ENCODE results near the gene RNASE7.

RNASE7 gene

DNA sequence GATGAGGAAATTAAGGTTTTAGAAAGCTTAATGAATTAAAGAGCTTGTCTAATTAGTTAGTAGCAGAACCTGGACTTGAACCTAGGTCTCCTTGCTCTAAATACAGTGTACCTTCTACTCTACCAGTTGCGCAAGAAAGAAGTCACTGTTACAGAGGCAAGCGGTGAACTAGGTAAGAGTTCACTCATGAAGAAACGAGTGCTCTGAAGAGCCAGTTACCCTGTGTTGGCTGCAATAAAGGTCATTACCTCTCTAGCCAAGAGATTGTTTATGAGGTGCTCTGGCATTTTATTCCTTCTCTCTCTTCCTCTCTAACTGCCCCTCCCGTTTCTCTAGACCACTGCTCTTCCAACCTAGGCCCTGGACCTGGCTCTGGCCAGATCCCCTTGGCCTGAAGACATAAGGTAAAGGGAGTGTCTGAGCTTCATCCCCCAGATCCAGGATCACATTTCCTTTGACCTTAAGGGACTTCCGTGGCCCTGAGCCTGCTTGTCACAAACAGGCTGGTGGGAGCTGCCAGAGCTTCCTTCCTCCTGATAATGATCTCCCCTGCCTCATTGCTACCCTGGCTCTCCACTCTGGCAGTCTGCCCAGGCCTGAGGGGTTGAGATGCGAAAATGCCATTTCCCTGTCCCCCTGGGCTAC lies 1.9 kb downstream of the RNASE7 start:
- no peak for DNase-seq

DNA sequence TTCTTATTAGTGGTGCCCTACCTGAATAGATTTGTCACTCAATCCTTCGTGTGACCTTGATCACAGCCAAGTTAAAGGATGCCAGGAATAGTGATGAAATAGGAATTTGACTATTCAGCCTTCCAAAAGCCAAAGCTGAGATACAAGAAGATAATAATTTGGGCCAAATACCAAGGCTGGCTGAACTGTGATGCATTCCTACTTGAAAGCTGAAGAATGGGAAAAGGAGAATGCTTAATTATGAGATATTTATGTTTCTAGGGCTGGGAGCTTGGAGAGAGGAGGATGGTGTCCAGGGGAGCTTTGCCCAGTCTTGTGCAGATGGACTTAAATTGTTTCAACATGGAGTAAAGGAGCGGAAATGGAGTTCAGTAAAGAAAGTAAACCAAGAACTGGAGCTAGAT lies 5.2 kb downstream of the RNASE7 start:
- no peak for DNase-seq

DNA sequence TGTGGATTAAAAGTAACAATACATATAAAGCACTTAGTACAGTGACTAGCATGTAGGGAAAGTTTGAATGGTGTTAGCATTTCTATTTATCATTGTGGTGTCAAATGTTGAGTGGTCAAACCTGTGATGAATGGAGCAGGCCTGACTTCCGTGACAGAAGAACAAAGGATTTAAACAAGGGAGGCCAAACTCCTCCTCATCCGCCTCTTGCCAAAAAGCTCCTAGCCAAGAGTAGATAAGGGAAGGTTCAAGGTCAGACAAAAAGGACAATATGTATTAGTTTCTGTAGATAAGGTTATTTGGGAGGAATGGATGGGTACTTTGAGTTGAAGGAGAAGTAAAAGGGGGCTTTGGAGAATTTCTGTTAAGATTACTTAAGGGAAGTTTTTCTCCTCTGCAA lies 6.5 kb downstream of the RNASE7 start:
- DNase-seq, result no peak

DNA sequence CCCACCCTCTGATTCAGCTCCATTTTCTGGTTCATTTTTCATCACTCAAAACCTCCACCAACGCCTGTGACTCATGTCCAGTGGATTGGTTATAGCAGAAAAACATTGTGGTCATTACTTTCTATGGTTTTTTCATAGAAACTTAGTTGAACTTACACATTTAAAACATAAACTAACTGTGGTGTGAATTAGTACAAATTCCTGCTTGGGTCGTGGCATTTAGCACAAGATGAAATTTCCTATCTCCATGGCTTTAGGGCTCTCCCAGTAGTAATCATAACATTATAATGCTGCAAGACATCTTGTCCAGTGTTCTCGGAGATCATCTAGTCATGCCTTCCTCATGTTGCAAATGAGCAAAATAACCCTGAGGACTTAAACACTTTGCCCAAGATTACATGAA lies 7.1 kb downstream of the RNASE7 start:
- DNase-seq, result no peak

DNA sequence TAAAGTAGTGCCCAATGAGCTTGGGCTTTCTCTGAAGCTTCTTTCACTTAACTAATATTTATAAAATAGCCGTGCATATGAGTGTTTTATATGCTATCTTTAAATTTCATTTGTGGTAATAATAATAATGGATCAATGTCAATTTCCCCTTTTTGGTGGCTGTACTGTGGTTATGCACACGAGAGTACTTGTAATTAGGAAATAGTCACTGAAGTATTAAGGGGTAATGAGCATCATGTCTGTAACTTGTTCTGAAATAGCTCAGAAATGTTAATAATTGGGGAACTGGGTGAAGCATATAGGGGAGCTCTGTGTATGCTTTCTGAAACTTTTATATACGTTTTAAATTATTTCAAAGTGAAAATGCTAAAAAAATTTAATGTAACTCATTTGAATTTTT lies 8.4 kb downstream of the RNASE7 start:
- DNase-seq, result no peak

DNA sequence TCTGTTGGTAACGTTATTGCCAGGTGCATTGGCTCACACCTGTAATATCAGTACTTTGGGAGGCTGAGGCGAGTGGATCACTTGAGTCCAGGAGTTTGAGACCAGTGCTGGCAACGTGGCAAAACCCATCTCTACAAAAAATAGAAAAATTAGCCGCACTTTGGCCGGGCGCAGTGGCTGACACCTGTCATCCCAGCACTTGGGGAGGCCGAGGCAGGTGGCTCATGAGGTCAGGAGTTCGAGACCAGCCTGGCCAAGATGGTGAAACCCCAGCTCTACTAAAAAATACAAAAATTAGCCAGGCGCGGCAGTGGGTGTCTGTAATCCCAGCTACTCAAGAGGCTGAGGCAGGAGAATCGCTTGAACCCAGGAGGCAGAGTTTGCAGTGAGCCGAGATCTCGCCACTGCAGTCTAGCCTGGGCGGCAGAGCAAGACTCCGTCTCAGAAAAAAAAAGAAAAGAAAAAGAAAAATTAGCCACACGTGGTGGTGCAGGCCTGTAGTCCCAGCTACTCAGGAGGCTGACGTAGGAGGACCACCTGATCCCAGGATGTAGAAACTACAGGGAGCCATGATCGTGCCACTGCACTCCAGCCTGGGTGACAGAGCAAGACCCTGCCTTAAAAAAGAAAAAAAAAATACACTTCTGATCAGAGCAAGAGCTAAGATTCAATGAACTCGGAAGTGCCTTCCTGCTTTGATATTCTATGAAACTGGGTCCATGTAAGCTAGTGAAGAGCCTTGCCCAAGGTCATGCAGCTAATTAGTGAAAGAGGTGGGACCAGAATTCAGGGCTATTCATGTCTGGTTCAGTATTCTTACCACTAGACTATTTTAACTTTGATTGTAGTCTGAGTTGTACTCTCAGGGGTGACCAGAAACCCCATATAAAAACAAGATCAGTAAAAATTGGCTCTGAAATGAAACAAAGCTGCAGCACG lies 11.3 kb downstream of the RNASE7 start:
- DNase-seq, result no peak

DNA sequence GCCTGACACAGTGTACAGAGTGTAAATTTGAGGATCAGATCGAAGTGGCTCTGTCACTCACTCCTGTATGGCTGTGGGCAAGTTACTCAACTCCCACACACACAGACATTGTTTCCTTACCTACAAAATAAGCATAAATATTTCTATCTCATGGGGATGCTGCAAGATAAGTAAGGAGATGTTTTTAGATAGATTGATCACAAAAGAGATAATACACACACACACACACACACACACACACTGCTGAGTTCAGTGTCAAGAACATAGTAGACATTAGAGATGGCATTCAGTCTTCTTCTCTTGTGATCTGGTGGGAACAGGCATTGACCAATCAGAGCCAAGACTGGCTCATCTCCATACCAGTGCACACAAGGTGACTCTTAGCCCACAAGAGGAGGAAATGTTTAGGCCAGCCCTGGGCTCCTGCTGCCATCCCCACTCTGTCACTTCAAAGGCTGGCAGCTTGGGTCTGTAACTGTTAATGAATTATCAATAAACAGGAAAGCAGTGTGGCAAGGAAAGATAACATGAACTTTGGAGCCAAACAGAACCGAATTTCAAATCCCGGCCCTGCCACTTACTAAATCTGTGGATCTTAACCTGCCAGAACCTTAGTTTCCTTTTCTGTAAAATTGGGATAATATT lies 12.1 kb downstream of the RNASE7 start:
- DNase-seq, result no peak

DNA sequence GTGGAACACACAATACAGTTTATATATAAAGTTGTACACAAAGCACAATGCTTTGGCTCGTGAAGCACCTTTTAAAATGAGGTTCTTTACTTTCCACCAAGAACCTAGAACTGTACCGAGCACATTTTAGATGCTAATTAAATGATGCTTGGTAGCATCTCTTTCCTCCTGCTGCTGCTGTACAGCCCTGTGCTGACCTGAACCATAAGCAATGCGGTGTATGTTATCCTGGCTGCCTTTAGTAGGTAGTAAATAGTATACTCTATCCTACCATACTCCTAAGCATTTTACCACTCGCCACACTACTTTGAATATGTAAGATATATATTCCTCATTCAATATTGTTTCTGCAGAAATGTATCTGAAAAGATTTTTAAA lies 12.6 kb downstream of the RNASE7 start:
- no peak for DNase-seq

DNA sequence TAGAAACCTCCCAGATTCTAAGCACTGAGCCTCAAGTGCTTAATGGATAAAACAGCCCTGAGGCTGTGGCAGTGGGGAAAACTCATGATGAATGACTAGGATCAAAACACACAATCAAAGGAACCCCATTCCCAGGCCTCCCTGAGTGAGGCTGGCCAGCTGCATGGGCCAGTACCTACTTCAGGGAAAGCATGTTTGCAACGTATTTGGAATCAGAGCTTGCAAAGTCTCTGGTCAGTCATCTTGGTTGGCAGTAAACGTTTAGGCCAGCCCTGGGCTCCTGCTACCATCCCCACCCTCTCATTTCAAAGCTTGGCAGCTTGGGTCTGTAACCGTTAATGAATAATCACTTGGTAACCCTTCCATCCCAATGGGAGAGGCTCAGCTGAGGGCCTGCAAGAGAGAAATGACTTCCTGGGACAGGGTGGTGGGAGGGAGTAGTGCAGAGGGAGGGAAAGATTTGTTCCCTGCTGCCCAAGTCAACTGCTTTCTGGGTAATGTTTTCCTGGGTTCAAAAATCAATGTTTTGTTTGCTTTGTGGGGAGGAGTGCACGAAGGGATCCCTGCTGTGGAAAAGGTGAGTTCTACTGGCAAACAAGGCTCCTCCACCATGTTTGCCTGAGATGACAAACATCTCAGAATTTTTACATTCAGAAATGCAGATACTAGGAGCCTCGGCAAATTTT lies 13.4 kb downstream of the RNASE7 start:
- no peak for DNase-seq

DNA sequence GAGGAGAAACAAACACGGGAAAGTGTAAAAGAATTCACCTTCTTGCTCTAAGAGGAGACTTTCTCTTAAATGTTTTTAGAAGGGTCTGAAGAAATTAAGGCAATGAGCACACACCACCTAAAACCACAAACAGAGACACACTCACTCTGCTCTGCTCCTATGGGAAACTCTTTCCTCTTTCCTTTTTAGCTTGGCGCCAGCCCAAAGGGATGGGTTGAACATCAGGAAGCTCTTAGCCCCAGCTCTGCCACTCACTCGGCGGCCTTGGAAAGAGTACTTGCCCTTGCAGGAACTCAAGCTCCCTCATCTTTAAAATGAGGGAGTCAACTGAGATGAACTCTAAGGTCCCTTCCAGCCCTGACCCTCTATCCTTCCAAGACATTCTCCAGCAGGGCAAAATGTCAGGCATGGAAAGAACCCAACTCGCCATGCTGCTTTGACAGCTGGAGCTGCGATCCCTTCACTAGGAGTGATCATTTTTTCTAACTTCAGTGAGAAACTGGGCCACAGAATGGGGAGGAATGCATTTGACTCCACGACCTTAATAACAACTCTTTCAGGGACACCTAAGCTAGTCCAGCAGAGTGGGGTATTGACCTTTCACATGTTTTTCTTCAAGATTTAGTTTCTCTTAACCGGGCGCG lies 14.5 kb downstream of the RNASE7 start:
- DNase-seq, result no peak

DNA sequence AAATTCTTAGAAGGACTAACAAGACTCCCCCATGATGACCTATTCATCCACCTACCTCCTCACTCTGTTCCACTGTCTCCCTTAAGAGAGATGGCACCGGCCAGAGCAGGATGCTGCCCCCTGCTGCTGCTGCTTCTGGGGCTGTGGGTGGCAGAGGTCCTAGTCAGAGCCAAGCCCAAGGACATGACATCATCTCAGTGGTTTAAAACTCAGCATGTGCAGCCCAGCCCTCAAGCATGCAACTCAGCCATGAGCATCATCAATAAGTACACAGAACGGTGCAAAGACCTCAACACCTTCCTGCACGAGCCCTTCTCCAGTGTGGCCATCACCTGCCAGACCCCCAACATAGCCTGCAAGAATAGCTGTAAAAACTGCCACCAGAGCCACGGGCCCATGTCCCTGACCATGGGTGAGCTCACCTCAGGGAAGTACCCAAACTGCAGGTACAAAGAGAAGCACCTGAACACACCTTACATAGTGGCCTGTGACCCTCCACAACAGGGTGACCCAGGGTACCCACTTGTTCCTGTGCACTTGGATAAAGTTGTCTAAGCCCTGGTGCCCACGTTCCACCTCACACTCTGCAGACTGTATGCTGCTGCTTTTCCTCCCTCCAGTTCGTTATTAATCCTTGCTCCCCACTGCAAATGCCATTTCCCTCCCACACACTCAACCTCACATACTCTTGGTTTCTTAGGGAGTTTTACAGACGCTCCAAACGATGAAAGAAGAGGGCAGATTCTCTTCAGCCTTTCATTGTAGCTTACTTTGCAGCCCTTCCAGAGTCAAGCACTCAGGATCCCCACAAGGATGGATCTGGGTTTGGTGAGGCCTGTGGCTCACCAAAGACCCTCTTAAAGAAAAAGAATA lies 15.9 kb downstream of the RNASE7 start, which contains the start of gene RNASE8:
TSS of gene RNASE8 (plus strand) at position 20 of the 873 bp plus-strand sequence. CDS start at position 91, 71 bp downstream.
- DNase-seq, result no peak

DNA sequence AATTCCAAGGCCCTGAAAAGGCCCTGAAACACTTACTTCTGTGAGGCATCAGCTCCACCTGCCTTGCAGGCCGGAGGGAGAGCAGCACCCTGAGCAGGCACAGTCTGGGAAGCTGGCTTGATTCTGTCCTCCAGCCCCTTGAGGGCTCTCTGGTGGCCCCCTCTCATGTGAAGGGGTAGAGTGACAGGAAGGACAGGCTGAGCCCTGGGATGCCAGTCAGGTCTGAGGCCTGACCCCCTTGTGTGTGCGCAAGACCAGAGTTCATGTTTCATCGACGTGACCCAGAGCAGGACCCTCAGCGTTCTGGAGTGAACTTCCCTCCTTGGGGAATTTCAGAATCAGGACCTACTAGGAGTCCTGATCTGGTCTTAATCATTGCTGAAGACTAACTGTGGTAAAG lies 16.7 kb downstream of the RNASE7 start:
- no peak for DNase-seq

DNA sequence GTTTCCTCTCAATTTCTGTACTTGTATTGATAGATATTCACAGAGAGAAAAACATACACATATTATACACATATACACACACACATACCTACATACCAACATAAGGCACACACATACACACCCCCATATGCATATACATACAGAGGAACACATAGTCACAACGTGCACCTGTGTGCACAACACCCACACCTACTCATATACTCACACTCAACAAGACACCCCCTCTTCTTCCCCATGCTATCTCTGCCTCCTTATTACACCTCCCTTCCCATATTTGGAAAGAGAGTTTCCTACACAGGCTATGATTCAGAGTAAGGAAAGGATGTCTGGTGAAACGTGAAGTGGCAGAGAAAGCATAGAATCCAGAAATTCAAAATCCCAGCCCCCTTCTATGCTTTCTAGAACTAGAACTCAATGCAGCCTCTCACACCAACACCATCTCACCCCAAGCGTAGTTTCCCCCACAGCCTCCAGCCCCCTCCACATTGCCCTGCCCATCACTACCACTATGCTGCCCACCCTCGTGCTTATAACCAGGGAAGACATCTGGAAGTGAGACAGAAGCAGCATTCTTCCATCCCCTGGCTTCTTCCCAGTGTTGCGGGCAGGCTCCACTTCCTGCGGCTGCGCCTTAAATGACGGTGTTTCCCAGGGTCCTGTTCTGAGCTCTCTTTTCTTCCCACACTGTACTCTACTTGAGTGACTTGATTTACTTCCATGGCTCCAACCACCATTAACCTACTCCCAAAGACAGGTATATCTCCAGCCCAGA lies 17.9 kb downstream of the RNASE7 start:
- no peak for DNase-seq

DNA sequence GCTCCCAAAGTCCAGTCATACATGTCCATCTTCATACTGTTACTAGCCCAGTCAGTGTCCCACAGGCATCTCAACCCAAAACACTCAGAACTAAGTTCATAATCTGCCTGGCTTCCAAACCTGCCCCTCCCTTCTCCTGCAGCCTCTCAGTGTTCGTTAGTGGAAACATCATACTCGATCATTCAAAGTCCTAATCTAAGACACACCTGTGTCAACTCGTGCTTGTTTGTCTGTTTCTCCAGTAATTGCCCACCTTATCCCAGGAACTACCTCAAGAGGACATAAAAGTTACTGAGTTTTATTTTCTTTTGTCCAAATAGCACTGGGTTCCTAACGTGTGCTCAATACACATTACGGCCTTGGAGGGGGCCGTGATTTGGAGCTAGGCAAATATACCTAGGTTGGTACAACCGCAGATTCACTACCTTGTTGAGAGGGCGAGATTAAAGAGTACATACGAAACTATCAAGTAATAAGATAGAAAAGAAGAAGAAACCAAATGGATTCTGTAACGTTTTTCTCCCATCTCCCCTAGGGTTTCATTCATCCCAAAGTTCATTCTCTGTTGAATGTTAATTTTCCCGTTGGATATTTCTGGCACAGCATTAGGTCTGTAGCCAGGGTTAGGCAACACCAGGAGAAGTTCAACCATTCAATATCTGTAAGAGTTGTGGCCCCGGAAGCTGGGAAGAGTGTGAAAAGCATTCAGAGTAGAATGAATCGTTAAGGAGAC lies 18.6 kb downstream of the RNASE7 start:
- DNase-seq, result no peak

DNA sequence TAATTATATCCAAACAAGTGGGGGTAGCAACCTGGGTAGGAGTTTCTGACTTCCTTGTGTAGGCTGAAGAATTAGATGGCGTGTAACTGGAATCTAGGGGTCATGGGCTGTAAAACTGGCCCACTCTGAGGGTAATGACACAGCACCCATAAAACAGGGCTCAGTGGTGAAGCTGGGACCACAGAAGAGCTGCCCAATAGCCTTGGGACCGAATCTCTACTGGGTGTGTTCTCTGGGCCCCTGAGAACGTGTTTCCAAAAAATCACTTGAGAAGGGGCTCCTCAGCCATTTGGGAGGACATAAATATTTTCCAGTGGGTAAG lies 19.1 kb downstream of the RNASE7 start:
- no peak for DNase-seq

DNA sequence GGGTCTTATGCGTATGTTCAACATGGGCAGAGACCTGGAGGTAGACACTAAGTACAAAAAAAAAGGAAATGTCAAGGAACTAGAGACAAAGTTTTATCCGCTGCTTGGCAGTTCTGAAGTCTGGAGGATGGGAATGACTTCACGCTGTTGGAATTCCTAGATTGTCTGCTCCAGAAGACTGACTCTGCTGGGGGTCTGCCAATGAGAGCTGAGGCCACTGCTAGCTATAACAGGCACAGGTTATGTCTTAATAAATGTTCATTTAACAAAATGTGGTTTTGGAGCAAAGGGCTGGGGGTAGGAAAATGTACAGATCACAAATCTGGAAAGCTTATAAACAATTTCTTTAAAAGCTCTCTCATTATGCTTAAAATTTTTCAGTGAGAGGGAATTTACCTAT lies 21.3 kb downstream of the RNASE7 start:
- no peak for DNase-seq

DNA sequence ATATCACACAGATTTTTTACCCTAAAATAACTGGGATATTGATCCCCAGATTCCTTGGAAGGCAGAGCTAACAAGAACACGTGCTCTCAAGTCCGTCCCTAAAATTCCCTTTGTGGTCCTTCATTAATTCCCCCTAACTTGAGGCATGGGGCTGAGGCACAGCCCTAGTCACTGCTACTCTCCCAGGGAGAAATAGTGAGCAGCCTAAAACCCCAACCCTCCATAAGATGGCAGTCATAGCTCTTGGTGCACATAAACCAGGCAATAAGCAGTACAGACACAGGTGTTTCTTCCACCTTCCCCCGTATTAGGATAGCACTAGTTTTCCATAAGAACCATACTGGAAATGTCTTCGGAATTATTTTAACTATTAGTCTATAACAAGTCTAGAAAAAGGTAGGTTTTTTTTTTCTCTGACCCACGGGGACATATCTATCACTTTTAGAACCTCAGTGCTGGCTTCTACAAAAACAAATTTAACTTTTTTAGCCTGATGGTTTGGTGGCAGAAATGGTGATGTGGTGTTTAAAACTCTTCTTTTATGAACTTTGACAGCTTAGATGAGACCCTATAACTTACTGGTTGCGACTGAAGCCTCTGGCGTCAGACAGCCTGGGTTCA lies 24.8 kb downstream of the RNASE7 start:
- DNase-seq, result peak; percentile 33

DNA sequence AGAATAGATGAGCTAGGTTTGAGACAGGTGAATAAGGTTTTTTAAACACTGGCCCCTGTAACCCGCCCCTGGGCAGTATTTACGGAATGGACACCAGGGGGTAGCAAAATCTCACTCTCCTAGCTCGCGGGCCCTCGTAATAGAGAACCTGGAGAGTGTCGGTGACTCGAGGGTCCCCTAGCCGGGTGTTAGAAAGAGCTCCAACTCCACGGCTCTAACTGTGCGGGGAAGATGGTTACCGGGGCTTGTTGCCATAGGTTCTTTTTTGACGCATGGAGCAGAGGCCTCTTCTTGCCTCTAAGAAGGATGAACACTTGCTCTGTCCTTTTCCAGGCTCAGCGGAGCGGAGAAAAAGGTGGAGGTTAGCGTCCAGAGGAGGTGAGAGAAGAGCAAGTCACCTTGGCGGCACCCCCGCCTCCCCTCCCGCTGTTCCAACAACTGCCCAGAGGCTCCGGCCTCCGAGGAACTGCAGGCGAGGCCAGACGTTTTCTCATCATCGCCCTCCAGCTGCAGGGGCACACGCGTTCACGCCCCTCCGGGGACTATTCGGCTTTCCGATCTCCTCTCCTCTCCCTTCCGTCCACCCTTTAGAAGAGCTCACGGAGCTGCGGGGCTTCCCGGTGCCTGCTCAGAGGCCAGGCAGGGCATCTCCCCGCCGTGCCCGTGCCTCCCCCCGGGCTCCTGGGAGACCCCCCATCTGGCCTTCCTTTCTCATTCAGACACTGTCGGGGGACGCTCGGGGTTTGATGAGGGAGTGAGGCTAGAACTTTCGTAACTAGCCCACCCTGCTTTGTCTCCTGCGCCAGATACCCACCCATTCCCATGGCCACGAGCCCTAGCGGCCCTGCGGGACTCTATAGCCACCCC lies 26.6 kb downstream of the RNASE7 start:
- peak; percentile 79 for DNase-seq

Data from NCI-H345 (cell line).